ENCODE results near the gene GMPPA.

GRCh38 chr2:219478916-219479315 is 19.8 kb upstream of the GMPPA start:
- TF ChIP-seq CTCF (IDR thresholded peaks at IDR 0.05) (no peak), POLR2A (IDR thresholded peaks at IDR 0.05) (no peak)

Data from thyroid gland (tissue), 4 donors.